DMS153 treated with DMSO at 0.1 percent for 48 hours (cell line): Measurements from ENCODE around the gene AGBL4.
"Not testable (repeated sequence)": the region's sequence is repeated elsewhere in the genome, so short reads cannot be mapped to it uniquely, and the experiment has no call there.

Experiments used
- DNase-seq: peaks from one replicate; lab custom pipeline; 2025; ENCODE audit not compliant: unreplicated experiment; lab: John Stamatoyannopoulos, UW

Gene AGBL4

DNA sequence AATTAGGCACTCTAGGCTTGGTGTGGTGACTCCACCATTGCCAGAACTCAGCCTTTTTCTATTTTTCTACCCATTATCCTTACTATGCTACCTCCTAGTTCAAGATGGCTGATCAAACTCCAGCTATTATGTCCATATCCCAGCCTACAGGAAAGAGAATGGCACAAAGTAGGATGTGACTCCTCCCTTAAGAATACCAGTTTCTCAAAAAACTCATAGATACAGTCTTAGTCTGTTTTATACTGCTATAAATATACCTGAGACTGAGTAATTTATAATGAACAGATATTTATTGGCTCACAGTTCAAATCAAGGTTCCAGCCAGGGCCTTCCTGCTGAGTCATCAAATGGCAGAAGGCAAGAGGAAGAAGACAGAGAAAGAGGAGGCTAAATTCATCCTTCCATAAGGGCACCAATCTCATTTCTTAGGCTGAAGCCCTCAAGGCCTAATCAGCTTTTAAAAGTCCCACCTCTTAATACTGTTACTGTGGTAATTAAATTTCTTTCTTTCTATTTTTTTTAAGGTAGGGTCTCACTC, 704.3 kb downstream of the AGBL4 start:
- DNase-seq = no peak

DNA sequence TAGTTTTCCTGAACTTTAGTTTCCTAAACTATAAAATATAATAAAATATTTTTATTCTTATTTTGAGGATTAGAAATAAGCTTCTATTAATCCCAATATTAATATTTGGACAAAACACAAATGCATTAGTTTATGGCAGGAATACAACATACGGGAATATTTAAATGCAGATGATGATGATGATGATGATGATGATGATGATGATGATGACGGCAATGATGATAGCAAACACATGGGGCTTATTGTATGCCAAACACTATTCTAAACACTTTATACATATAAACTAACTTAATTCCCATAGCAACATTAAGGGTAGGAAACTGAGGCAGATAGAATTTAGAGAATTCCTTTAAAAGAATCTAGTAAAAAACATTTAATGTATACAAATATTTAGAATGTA, 705.5 kb downstream of the AGBL4 start:
- no peak for DNase-seq

DNA sequence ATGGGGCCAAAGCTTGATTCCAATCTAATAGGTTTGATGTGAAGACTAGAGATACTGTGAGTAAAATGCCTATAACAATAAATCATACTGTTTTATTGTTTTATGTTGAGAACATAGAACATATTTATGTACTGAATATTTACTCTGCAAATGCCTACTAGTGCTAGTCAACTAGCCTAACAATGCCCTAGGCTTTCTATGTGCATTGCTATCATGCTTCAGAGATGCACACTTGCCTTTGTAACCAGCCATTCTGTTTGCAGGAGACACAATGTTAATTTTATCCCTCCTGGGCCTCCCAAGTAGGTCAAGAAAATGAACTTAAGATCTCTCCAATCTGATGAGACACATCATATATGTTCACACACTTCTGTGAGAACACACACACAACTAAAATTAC, 716.3 kb downstream of the AGBL4 start:
- no peak for DNase-seq

DNA sequence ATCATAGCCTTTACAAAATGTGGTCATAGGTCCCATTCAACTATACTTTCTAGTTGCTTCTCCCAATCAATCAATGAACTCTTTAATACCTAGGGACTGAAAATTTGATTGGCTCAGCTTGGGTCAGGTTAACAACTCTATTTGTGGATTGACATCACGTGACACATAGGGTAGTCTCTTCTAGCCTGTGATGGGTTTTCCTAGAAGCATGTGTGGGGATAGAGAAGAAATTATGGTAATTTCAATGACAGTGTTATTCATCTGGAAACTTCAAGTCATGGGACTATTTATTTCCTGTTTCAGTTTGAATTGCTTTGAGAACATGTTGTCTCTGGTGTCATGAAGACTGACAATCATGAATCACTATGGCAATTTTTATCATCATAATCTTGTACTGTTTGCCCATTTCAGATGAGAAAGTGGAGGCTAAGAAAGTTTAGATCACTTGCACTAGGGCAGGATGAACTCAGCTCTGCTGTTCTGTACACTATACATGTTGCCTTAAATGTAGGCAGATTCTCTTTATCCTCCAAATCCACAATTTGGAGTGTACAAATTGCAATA, 717.2 kb downstream of the AGBL4 start:
- DNase-seq = no peak

DNA sequence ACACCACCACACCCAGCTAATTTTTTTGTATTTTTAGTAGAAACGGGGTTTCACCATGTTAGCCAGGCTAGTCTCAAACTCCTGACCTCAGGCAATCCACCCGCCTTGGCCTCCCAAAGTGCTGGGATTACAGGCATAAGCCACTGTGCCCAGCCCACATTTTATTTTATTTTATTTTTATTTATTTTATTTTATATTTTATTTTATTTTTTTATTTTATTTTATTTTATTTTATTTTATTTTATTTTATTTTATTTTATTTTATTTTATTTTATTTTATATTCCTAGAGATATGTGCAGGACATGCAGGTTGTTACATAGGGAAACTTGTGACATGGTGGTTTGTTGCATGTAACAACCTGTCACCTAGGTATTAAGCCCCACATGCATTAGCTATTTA, 721.4 kb downstream of the AGBL4 start:
- DNase-seq = not testable (repeated sequence)

DNA sequence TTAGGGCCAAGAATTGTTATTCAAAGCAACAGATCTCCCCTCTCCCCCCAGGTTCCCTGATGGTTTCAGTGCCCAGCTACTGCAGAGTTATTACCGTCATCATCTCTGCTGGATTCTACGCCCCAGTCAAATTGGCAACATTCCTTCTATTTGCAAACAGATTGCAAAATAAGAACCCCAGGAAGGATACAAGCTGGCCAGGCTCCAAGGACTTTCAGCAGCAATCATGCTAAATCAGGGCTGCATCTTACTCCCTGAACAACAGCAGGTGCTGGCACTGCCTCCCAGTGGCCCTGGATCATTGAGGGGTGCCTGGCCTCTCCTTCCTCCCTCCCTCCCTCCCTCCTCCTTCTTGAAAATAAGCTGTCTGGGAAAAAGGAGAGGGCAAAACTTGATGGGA, 725.5 kb downstream of the AGBL4 start:
- no peak for DNase-seq

DNA sequence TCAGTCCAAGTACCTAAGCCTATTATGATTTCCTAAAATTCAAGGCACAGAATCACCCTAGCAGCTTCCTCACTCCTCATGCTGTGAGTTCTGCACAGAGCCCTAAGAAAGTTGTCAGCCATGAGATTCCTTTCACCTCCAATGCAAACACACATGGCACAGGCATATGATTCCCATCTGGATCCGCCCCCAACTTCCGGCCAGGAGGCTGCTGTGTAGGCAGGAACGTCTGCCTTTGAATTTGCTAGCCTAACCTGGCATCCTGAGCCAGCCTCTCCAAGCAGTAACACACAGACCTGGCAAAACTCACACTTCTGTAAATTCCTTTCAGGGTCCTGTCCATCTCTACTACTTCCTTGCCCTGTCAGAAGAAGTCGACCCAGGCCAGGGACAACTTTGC, 726.0 kb downstream of the AGBL4 start:
- DNase-seq = no peak

DNA sequence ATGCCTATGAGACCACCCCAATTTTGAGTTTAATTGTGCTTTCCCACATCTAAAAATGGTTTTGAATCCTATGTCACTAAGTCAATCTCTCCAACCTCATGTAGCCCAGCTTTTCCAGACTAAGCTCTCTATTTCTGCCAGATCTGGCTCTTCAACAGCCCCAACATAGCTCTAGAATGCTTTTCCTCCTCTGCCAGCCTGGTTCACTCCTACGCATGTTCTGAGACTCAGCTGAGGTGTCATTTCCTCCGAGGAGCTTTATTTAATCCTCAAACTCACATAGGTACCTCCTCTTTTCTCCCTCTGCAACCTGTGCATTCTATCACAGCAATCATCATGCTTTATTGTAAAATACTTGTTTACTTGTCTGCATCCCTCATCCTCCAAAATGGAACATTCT, 729.2 kb downstream of the AGBL4 start:
- no peak for DNase-seq

DNA sequence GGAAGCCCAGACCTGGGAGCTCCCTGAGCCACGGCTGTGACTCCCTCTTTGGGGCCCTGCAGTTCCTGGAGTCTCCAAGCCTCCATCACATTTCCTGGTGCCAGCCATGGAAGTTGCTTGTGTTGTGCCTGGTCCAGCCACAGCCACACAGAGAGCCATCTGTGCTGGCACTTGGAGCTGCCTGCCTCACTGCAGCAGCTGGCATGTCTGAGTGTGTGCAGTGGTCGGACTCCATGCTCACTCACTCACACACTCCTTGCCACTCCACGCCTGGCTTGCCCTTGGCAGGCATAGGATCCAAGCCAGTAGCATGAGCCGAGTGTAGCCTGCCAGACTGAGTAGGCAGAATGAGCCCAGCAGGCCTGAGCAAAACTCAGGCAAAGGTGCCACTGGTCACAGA, 730.7 kb downstream of the AGBL4 start:
- DNase-seq = no peak

DNA sequence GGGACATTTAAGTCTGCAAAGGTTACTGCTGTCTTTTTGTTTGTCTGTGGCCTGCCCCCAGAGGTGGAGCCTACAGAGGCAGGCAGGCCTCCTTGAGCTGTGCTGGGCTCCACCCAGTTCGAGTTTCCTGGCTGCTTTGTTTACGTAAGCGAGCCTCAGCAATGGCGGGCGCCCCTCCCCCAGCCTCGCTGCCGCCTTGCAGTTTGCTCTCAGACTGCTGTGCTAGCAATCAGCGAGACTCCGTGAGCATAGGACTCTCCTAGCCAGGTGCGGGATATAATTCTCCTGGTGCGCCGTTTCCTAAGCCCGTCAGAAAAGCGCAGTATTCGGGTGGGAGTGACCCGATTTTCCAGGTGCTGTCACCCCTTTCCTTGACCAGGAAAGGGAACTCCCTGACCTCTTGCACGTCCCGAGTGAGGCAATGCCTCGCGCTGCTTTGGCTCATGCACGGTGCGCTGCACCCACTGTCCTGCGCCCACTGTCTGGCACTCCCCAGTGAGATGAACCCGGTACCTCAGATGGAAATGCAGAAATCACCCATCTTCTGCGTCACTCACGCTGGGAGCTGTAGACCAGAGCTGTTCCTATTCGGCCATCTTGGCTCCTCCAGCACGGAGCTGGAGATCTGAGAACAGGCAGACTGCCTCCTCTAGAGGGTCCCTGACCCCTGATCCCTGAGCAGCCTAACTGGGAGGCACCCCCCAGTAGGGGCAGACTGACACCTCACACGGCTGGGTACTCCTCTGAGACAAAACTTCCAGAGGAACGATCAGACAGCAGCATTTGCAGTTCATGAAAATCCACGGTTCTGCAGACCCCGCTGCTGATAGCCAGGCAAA, 766.3 kb downstream of the AGBL4 start:
- not testable (repeated sequence) for DNase-seq

DNA sequence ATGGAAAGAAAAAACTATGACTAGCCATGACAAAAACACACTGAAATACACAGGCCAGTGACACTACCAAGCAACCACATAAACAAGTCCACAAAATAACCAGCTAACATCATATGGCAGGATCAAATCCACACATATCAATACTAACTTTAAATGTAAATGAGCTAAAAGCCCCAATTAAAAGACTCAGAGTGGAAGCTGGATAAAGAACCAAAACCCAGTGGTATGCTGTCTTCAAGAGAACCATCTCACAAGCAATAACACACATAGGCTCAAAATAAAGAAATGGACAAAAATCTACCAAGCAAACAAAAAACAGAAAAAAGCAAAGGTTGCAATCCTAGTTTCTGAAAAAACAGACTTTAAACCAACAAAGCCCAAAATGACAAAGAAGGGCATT, 770.8 kb downstream of the AGBL4 start:
- DNase-seq = no peak

DNA sequence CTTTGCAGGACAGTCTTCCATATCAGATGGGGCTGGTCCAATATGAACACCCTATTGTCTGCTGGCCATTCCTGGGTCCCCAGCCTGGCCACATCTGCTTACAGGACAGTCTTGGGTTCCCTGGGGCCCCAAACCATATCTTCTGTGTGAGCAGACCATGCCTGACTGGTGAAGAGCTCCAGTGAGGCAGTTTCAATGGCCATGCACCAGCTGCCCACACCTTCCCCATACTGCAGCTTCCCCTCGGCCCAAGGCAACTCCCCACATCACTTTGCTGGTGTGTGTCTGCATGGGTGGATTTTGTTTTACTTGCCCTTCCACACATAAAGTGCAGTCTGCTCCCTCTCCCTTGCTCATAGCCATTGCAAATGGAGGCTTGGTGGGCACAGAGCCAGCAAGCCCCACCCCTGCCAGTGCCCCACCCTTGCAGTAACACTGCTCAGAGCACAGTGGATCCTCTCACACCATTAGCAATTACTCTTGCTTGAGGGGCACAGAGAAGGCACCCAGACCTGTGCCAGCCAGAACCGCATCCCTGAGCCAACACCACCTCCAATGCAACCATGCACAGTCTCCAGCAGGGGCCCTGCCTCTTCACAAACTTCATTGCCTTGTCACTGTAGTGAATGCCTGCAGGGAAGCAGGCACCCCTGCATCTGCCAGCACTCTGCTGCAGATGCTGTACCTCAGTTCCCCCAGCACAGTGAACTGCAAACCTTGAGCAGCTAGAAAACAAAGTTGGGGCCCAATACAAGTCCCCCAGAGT, 772.6 kb downstream of the AGBL4 start:
- DNase-seq = no peak

DNA sequence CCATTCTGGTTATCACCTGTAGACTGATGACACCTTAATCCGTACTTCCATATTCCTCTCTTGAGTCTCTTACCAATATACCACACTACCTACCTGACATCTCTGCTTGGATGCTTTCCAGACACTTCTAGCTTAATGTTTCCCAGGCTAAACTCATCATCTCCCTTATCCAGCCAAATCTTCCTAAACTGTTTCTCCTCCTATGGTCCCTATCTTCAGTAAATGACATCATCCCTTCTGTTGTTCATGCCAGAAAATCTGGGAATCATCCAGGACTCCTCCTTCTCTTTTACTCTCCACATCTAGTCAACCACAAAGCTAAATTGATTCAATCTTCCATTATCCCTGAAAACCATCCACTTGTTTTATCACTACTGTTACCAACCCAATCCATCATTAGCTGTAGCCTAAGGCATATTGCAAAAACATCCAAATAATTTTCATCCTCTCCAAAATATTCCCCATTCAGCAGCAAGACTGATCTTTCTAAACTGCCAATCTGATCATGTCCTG, 783.0 kb downstream of the AGBL4 start:
- DNase-seq = no peak

DNA sequence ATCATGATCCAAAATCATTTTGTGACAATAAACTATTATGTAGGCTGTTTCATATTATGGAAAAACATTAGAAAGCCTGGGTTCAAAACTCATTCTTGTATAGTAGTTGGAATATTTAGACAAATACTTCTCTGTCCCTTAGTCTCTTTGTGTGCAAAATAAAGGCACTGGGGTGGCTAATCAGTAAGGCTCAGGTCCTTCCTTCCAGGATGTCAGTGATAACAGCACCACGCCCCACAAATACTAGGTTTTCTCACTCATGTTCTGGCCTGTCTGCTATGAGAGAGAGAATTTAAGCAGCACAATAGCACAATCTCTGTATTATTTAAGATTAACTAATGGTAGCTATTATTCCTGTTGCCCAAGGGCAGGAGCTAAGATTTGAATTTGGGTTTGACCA, 788.8 kb downstream of the AGBL4 start:
- DNase-seq = no peak

DNA sequence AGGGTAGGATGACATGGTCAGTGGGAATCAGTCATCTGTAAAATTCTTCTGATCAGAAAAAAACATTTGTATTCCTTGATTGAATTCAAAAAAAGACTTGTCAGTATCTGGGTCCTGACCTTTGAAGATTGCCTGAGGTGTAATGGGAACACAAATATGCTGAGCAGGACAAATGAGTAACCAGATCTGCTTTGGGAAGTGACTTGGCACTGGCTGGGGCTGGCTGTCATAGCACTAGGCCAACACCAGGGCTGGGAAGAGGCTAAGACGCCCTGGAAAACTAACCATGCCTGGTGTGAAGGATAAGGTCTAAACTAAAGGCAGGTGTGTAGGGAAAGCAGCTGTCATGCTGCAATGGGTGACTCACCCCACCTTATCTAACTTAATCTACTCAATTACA, 794.2 kb downstream of the AGBL4 start:
- DNase-seq = no peak

DNA sequence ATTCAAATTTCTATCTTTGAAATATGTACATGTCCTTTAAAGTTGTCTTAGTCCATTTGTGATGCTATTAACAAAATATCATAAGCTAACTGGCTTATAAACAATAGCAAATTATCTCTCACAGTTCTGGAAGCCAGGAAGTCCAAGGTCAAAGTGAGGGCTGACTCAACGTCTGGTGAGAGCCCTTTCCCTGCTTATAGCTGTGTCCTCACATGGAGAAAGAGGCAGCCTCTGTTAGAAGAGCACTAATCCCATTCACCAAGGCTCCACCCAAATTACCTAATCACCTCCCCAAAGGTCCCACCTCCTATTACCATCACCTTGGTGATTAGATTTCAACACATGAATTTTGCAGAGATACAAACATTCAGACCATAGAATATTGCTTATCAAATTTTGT, 797.0 kb downstream of the AGBL4 start:
- DNase-seq = no peak

DNA sequence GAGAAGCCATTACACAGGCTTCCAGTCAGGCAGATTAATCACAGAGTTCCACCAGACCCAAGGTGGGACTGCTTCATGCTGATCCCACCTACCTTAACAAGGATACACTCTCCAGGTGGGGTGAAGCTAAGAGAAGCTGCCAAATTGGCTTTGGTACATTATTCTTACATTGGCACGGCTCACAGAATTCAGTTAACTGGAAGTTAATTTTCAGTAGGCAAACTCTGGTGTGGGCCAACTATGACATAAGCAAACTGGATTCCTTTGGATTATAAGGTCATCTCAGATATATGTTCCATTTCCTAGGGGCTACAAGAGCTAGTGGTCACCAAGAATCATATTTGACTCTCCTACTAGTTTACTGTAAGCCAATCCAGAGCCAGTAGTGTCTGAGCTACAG, 798.3 kb downstream of the AGBL4 start:
- no peak for DNase-seq

DNA sequence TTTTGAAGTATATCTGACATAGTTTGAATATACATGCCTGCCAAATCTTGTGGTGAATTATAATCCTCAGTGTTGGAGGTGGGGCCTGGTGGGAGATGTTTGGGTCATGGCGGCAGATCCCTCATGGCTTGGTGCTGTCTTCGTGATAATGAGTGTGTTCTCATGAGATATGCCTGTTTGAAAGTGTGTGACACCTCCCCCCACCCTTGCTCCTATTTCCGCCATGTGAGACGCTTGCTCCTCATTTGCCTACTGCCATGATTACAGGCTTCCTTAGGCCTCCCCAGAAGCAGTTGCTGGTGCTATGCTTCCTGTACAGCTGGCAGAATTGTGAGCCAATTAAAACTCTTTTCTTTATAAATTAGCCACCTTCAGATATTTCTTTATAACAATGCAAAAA, 810.5 kb downstream of the AGBL4 start:
- DNase-seq = no peak

DNA sequence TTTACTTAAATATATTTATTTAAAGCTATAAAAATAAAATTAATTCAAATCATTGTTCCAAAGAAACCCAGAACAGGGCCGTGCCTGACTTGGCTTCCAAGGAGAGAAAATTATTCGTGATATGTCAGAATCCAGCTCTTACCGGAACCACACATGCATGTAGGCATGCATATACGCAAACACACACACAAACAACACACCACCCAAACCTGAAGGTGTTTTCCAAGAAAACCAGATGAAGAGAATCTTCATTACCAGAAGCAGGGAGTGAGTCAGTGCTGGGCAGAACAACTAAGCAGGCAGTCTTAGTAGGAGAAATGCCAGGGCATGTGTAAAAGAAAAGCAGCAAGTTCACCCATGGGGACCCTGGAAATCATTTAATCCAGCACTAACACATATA, 815.0 kb downstream of the AGBL4 start:
- no peak for DNase-seq

DNA sequence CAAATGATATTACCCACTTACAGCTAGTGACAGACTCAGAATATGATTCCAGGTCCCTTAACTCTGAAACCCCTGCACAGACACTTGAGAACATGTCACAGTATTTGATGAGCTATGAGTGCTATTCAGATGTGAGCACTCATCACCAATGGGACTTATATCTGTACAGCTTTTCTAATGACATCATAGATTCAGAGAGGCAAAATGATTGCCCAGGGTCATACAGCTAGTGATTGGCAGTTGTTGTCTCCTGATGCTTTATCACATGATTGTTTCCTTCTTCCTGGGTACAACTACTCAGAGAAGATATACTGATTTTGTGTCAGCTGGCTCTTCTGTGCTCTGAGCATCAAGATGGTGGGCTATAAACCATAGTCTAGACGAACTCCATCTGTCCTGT, 819.0 kb downstream of the AGBL4 start:
- no peak for DNase-seq

DNA sequence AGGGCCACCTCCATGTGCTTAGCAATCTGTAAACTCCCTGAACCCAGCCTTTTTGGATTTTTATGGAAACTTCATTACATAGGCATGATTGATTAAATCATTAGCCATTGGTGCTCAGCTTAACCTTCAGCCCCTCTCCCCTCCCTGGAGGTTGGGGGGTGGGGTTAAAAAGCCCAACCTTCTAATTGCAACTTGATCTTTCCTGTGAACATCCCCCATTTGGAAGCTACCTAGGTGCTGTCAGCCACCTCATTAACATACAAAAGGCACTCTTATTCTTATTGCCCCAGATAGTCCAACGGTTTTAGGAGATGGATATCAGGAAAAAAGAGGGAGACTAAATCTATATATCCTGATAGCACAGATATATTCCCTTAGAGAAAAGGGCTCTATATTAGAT, 823.0 kb downstream of the AGBL4 start:
- no peak for DNase-seq

DNA sequence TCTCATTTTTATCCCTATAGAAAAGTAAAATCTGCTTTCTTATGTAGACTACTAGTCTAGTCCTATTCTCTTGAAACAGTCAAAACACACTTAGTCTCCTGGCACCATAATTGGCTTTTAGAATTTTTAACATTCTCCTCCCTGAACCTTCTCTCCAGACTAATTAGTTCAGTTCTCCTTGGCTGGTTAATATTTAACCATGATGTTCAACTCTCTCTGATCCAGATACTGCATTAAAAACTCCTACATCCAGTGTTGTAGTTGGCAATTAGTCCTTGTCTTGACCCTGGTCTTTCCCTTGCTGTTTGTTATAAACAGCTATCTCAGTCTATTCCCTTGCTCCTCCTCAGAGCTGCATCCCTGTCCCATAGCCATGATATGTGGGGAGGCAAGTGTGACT, 824.2 kb downstream of the AGBL4 start:
- no peak for DNase-seq
